ENCODE measurements around the gene ZNF414. TPM values are rescaled to one million over a fixed set of nuclear protein-coding genes. Genes with fewer than 3 reads are reported as not detected.
"Not testable (repeated sequence)": the region's sequence is repeated elsewhere in the genome, so short reads cannot be mapped to it uniquely, and the experiment has no call there.

The ZNF414 gene
- 5.2 and 15.0 TPM in 2 replicates for total RNA-seq

GRCh38 chr19:8513687-8514504, at the start of gene ZNF414:
TSS of gene ZNF414 (minus strand) at chr19:8514167. CDS start at chr19:8514046, 121 bp downstream.
- no peaks in the 10 kb centered on the region for H3K27me3 ChIP-seq (ENCODE audit: control insufficient read depth, insufficient read depth, low read length)
- no peak for TF ChIP-seq CTCF (IDR thresholded peaks at IDR 0.05; ENCODE audit: insufficient read depth, low read length, poor library complexity, severe bottlenecking)

GRCh38 chr19:8561075-8561764, 47.3 kb upstream of the ZNF414 start:
- no peak for TF ChIP-seq CTCF (IDR thresholded peaks at IDR 0.05; ENCODE audit: insufficient read depth, low read length, poor library complexity, severe bottlenecking)
- H3K27me3 ChIP-seq (ENCODE audit: control insufficient read depth, insufficient read depth, low read length) = no peaks in the 10 kb centered on the region
- no peak overlapping the region for H3K4me3 ChIP-seq (ENCODE audit: low read depth, low read length)
- DNase-seq (ENCODE audit: low read depth) = no peak
- no peaks in the 10 kb centered on the region for H3K36me3 ChIP-seq (ENCODE audit: control insufficient read depth, insufficient read depth, low read length)

More at GRCh38 chr19:8513687-8514504, at the start of gene ZNF414:
- Histone ChIP-seq H3K4me3 (ENCODE audit: low read depth, low read length) (peak within 1 kb of the TSS; percentile 66), H3K36me3 (ENCODE audit: control insufficient read depth, insufficient read depth, low read length) (no peaks in the 10 kb centered on the region)
- peak; percentile 84 for DNase-seq (ENCODE audit: low read depth)

- DNase-seq (ENCODE audit: low read depth) = no peak
- H3K4me3 ChIP-seq (ENCODE audit: low read depth, low read length) = no peak overlapping the region
- no peaks in the 10 kb centered on the region for H3K27me3 ChIP-seq (ENCODE audit: control insufficient read depth, insufficient read depth, low read length)
- no peaks in the 10 kb centered on the region for H3K36me3 ChIP-seq (ENCODE audit: control insufficient read depth, insufficient read depth, low read length)
- no peak for TF ChIP-seq CTCF (IDR thresholded peaks at IDR 0.05; ENCODE audit: insufficient read depth, low read length, poor library complexity, severe bottlenecking)
These were observed 44.4 kb upstream of the ZNF414 start for GRCh38 chr19:8558325-8558724.

GRCh38 chr19:8557642-8558238, 43.8 kb upstream of the ZNF414 start:
- DNase-seq (ENCODE audit: low read depth) = no peak
- Histone ChIP-seq H3K4me3 (ENCODE audit: low read depth, low read length) (no peak overlapping the region), H3K27me3 (ENCODE audit: control insufficient read depth, insufficient read depth, low read length) (no peaks in the 10 kb centered on the region), H3K36me3 (ENCODE audit: control insufficient read depth, insufficient read depth, low read length) (no peaks in the 10 kb centered on the region)
- TF ChIP-seq CTCF (IDR thresholded peaks at IDR 0.05; ENCODE audit: insufficient read depth, low read length, poor library complexity, severe bottlenecking) = no peak

GRCh38 chr19:8553729-8554128, 39.8 kb upstream of the ZNF414 start:
- not testable (repeated sequence) for H3K4me3 ChIP-seq (ENCODE audit: low read depth, low read length); DNase-seq (ENCODE audit: low read depth); H3K27me3 ChIP-seq (ENCODE audit: control insufficient read depth, insufficient read depth, low read length); H3K36me3 ChIP-seq (ENCODE audit: control insufficient read depth, insufficient read depth, low read length)

- no peak for DNase-seq (ENCODE audit: low read depth)
- Histone ChIP-seq H3K36me3 (ENCODE audit: control insufficient read depth, insufficient read depth, low read length) (no peaks in the 10 kb centered on the region), H3K4me3 (ENCODE audit: low read depth, low read length) (no peak overlapping the region), H3K27me3 (ENCODE audit: control insufficient read depth, insufficient read depth, low read length) (no peaks in the 10 kb centered on the region)
- TF ChIP-seq CTCF (IDR thresholded peaks at IDR 0.05; ENCODE audit: insufficient read depth, low read length, poor library complexity, severe bottlenecking) = no peak
These were observed 38.8 kb upstream of the ZNF414 start for GRCh38 chr19:8552810-8553209.
